Sigmoid colon (tissue), 7 donors: ENCODE measurements around the gene TBC1D16. TPM values are rescaled to one million over a fixed set of nuclear protein-coding genes. Genes with fewer than 3 reads are reported as not detected.

Experiments used
- DNase-seq: peaks from one replicate; pipeline ENCODE4 v3.0.0-alpha.2; 2019
- H3K27ac ChIP-seq, 4 donors: fragments of 200-600 bp; sonication (generic); one replicate each; pipeline ENCODE4 v1.5.1; 2016 to 2019; ENCODE audit warnings: mild to moderate bottlenecking in 1 of 4
- H3K27me3 ChIP-seq, 3 donors: fragments of 200-600 bp; sonication (generic); one replicate each; pipeline ENCODE4 v1.5.1; 2019; ENCODE audit warnings: mild to moderate bottlenecking in 1 of 3
- H3K36me3 ChIP-seq, 4 donors: fragments of 200-600 bp; sonication (generic); one replicate each; pipeline ENCODE4 v1.5.1; 2016 to 2019
- H3K4me1 ChIP-seq, 4 donors: fragments of 200-600 bp; sonication (generic); one replicate each; pipeline ENCODE4 v1.5.1; 2017 to 2019
- H3K4me3 ChIP-seq, 4 donors: fragments of 200-600 bp; sonication (generic); one replicate each; pipeline ENCODE4 v1.5.1; 2017 to 2019; ENCODE audit warnings: mild to moderate bottlenecking in 2 of 4, moderate library complexity in 1 of 4
- H3K9me3 ChIP-seq, 4 donors: fragments of 200-600 bp in 3 of 4; sonication (generic) in 3 of 4; one replicate each; pipeline versions ENCODE4 v1.5.1 to v1.6.1; 2013 to 2019
- CTCF ChIP-seq, 4 experiments: fragments of 450-650 bp in 3 of 4; fragments of 200-600 bp in 1 of 4; IDR thresholded peaks; one replicate each; pipeline ENCODE4 v1.5.1; 2016 to 2019; ENCODE audit warnings: antibody characterized with exemption in 4 of 4, mild to moderate bottlenecking in 3 of 4, moderate library complexity in 2 of 4
- EP300 ChIP-seq, 4 donors: sonication (generic); formaldehyde crosslinking; IDR thresholded peaks; one replicate each; pipeline ENCODE4 v1.6.1; 2017; ENCODE audit warnings: antibody characterized with exemption in 4 of 4
- POLR2A ChIP-seq, 2 donors: fragments of 450-650 bp; IDR thresholded peaks; one replicate each; pipeline ENCODE4 v1.6.1; 2016; ENCODE audit warnings: antibody characterized with exemption in 2 of 2, mild to moderate bottlenecking in 2 of 2, moderate library complexity in 2 of 2
- POLR2AphosphoS5 ChIP-seq, 4 donors: sonication (generic); formaldehyde crosslinking; IDR thresholded peaks; one replicate each; pipeline ENCODE4 v1.6.1; 2017; ENCODE audit warnings: antibody characterized with exemption in 4 of 4
- WGBS, 2 donors: extraction: QIAGEN DNeasy Blood & Tissue Kit; methylation state at CpG; one replicate each; pipeline ENCODE4 v1.1.7; 2013; 5-methylcytosine and 5-hydroxymethylcytosine counted together
- intact Hi-C: fragments of 100-400 bp; cut with DNase I; formaldehyde crosslinking; loops from one replicate; pipeline ENCODE4 v1.15.1; 2023
- polyA plus RNA-seq, 3 donors: library from polyadenylated mRNA; stranded (reverse); fragments of 200-250 nt; gene quantifications; one replicate each; pipeline ENCODE4 v1.2.3, GENCODE V29; 2013
- total RNA-seq, 4 donors: library from RNA; depleted of rRNA; stranded (reverse); fragments of >200 nt; gene quantifications; one replicate each; pipeline ENCODE4 v1.1.0, GENCODE V29; 2016
- donor health status: healthy with polysubstance abuse.
- donor health status: Bipolar disorder and iron deficiency.
- donor health status: healthy.

Gene TBC1D16
- total and polyA plus RNA-seq, 7 donors: 3.6 to 21.9 (median 15.7) TPM

DNA sequence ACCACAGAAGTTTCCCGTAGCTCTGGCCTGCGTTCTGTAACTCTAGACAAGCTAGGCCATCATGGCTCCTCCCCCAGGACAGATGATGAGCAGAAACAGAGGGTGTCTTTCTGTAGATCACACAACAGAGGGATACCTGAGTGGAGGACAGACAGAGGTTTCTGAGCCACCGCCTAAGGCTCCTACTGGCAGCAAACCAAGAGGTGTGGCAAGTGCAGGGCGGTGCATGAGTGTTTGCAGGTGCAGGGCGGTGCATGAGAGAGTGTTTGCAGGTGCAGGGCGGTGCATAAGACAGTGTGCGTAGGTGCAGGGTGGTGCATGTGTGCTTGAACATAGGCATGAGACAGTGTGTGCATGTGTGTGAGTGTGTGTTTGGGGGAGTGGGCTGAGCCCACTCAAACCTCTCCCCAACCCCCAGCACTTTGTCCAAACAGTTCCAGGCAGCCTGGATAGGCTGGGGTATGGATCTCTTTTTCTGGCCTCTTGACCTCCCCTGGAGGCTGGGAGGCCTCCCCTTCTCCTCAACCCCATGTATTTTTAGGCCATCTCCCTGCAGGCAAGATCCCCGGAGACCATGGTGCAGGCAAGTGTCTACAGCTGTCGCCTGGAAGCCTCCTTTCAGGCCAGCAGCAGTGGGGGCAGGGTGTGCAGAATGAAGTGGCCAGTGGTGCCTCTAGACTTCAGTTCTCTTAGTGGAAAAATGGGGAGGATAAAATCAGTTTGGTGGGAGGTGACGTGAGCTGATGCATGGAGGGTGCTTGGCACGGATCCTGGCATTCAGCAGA is 143.0 kb downstream of the TBC1D16 start:
- Histone ChIP-seq H3K36me3 (no peaks in the 10 kb centered on the region), H3K4me3 (no peak overlapping the region), H3K27ac (no peak overlapping the region), H3K27me3 (peaks cover 0 to 12% (median 10%) of the 10 kb centered on the region in 3 donors), H3K9me3 (no peaks in the 10 kb centered on the region), H3K4me1 (peaks cover 0 to 16% (median 10%) of the 10 kb centered on the region in 4 donors)
- intact Hi-C loops: no loop called here
- WGBS, 2 donors: 20 to 67% methylated on average over 11 of the region's 11 CpGs
- TF ChIP-seq POLR2A (IDR thresholded peaks at IDR 0.05): no peak
- TF ChIP-seq EP300 (IDR thresholded peaks at IDR 0.05): no peak
- TF ChIP-seq POLR2AphosphoS5 (IDR thresholded peaks at IDR 0.05): no peak
- TF ChIP-seq CTCF (IDR thresholded peaks at IDR 0.05): no peak
- DNase-seq: peak; percentile 32

DNA sequence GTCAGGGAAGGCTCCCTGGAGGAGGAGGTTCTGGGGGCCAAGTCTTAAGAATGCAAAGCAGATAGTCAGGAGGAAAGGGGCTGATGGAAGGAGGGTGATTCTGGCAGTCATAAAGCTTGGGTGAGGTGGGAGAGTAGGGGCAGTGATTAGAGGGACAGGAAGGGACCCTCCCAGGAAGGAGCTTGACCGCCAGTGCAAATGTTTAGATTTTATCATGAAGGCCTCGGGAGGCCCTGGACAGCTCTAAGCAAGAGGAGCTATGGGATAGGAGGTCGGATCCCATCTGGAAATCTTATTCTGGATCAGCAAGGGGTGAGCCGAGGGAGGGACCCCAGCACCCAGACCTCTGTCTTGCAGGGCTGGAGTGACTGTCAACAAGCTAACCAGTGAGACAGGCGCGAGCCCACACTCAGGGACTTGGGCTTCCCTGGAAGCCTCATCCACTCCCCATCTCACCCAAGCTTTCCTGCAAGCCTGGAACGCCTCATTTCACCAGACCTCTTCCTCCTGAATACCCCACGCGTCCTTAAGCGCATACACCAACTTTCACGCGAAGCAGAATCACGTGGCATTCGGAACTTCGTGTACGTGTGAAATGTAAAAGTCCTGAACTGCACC is 144.4 kb downstream of the TBC1D16 start:
- 83 to 87% methylated on average over 16 of the region's 16 CpGs for WGBS, 2 donors
- no peak for DNase-seq
- peaks cover under 1 to 15% (median 10%) of the 10 kb centered on the region in 3 donors for H3K27me3 ChIP-seq
- no peak overlapping the region for H3K27ac ChIP-seq
- no peak for TF ChIP-seq EP300 (IDR thresholded peaks at IDR 0.05)
- TF ChIP-seq POLR2AphosphoS5 (IDR thresholded peaks at IDR 0.05): no peak
- no peak overlapping the region for H3K4me3 ChIP-seq
- no peaks in the 10 kb centered on the region for H3K9me3 ChIP-seq
- no peaks in the 10 kb centered on the region for H3K36me3 ChIP-seq
- intact Hi-C loops: no loop called here
- peaks cover 0 to 16% (median 10%) of the 10 kb centered on the region in 4 donors for H3K4me1 ChIP-seq

DNA sequence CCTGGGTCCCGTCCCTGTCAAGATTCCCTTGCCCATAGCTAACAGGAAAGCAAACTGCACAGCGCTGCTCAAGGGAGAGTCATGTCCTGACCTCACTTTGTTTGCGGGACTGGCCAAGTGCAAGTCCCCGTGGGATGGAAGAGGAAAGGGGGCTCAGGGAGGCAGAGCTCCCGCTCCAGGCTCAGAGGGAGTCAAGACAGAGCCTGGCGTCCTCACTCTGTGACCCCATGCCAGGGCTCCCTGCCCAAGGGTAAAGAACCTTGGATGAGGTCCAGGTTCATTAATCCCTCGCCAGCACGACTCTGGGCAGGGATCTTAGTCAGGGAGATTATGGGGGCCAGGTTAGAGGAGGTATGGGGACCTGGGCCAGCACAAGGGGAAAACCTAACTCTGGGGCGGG is 145.0 kb downstream of the TBC1D16 start:
- peaks cover 0 to 16% (median 10%) of the 10 kb centered on the region in 4 donors for H3K4me1 ChIP-seq
- peaks cover 4 to 15% (median 10%) of the 10 kb centered on the region in 3 donors for H3K27me3 ChIP-seq
- no peak overlapping the region for H3K27ac ChIP-seq
- H3K9me3 ChIP-seq: no peaks in the 10 kb centered on the region
- 47 to 64% methylated on average over 9 of the region's 9 CpGs for WGBS, 2 donors
- DNase-seq: no peak
- H3K36me3 ChIP-seq: no peaks in the 10 kb centered on the region
- TF ChIP-seq CTCF (IDR thresholded peaks at IDR 0.05): no peak
- no peak for TF ChIP-seq POLR2A (IDR thresholded peaks at IDR 0.05)
- no peak for TF ChIP-seq EP300 (IDR thresholded peaks at IDR 0.05)
- no peak for TF ChIP-seq POLR2AphosphoS5 (IDR thresholded peaks at IDR 0.05)
- no peak overlapping the region for H3K4me3 ChIP-seq
- intact Hi-C loops: no loop called here

- no peak overlapping the region for H3K4me3 ChIP-seq
- H3K36me3 ChIP-seq: no peaks in the 10 kb centered on the region
- WGBS, 2 donors: 89 to 93% methylated on average over 22 of the region's 22 CpGs
- no peak for DNase-seq
- H3K27me3 ChIP-seq: peaks cover 4 to 23% (median 10%) of the 10 kb centered on the region in 3 donors
- H3K9me3 ChIP-seq: no peaks in the 10 kb centered on the region
- intact Hi-C loops: no loop called here
- no peak for TF ChIP-seq POLR2AphosphoS5 (IDR thresholded peaks at IDR 0.05)
- H3K27ac ChIP-seq: no peak overlapping the region
- H3K4me1 ChIP-seq: peaks cover 0 to 16% (median 10%) of the 10 kb centered on the region in 4 donors
Observed at GRCh38 chr17:79888811-79889634, 146.6 kb downstream of the TBC1D16 start.

DNA sequence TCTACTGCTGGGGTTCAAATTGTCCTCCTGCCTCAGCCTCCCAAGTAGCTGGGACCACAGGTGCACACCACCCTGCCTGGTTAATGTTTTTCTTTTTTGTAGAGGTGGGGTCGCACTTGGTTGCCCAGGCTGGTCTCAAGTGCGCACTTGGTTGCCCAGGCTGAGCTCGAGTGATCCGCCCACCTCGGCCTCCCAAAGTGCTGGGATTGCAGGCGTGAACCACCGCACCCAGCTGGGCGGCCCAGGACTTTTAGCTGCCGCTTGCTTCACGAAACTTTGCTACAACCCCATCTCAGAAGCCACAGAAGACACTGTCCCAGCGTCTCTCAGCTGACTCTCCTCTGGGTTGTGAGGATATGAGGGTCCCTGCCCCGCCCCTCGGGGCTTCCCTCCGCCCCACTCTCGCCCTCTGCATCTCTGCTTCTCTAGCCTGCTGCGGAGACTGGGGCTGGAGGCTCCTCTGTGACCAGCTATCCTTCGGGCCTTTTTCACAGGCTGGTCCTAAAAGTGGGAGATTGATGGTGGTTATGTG is 147.6 kb downstream of the TBC1D16 start:
- peaks cover 0 to 16% (median 10%) of the 10 kb centered on the region in 4 donors for H3K4me1 ChIP-seq
- H3K36me3 ChIP-seq: no peaks in the 10 kb centered on the region
- TF ChIP-seq CTCF (IDR thresholded peaks at IDR 0.05): no peak
- TF ChIP-seq POLR2A (IDR thresholded peaks at IDR 0.05): no peak
- no peak for TF ChIP-seq EP300 (IDR thresholded peaks at IDR 0.05)
- no peak for TF ChIP-seq POLR2AphosphoS5 (IDR thresholded peaks at IDR 0.05)
- no peak overlapping the region for H3K27ac ChIP-seq
- H3K9me3 ChIP-seq: no peaks in the 10 kb centered on the region
- intact Hi-C loops: no loop called here
- H3K27me3 ChIP-seq: peaks cover 4 to 26% (median 10%) of the 10 kb centered on the region in 3 donors
- DNase-seq: no peak
- 85 to 90% methylated on average over 17 of the region's 17 CpGs for WGBS, 2 donors
- no peak overlapping the region for H3K4me3 ChIP-seq
